Activated naive CD8-positive, alpha-beta T cell treated with anti-CD3 and anti-CD28 coated beads, Interleukin-2, amount 50 U/mL, for 24 hours (primary cell): Measurements from ENCODE around the gene SMPD3.
A peak's percentile ranks its signal among the peaks of the same experiment; 100 is the strongest.

Experiments used
- ATAC-seq: fragments of 150-1000 bp; cut with Tn5 transposase; one replicate; pipeline ENCODE4 v1.10.0; 2021
- DNase-seq: peaks from one replicate; pipeline ENCODE4 v3.0.0; 2021
- H3K27ac Mint-ChIP-seq: one replicate; pipeline ENCODE4 v1.8.0; 2021; ENCODE audit warnings: mild to moderate bottlenecking, mixed read lengths
- H3K27me3 Mint-ChIP-seq: one replicate; pipeline ENCODE4 v1.8.0; 2021; ENCODE audit warnings: mixed read lengths
- H3K36me3 Mint-ChIP-seq: one replicate; pipeline ENCODE4 v1.8.0; 2021; ENCODE audit warnings: low read depth, mixed read lengths
- H3K4me1 Mint-ChIP-seq: one replicate; pipeline ENCODE4 v1.8.0; 2021; ENCODE audit warnings: mixed read lengths
- H3K4me3 Mint-ChIP-seq: one replicate; pipeline ENCODE4 v1.8.0; 2021; ENCODE audit warnings: mild to moderate bottlenecking, moderate library complexity, mixed read lengths
- H3K9me3 Mint-ChIP-seq: one replicate; pipeline ENCODE4 v1.8.0; 2021; ENCODE audit warnings: mixed read lengths

SMPD3 gene

GRCh38 chr16:68362262-68362913 is 85.9 kb downstream of the SMPD3 start:
- H3K4me1 Mint-ChIP-seq, result peaks cover 8% of the 10 kb centered on the region
- peaks cover 10% of the 10 kb centered on the region for H3K36me3 Mint-ChIP-seq
- H3K27ac Mint-ChIP-seq, result no peak overlapping the region
- no peak for ATAC-seq
- peaks cover 13% of the 10 kb centered on the region for H3K27me3 Mint-ChIP-seq
- DNase-seq, result no peak
- H3K4me3 Mint-ChIP-seq, result no peak overlapping the region
- H3K9me3 Mint-ChIP-seq, result no peaks in the 10 kb centered on the region

GRCh38 chr16:68361485-68361884 is 86.8 kb downstream of the SMPD3 start:
- peaks cover 12% of the 10 kb centered on the region for H3K36me3 Mint-ChIP-seq
- H3K9me3 Mint-ChIP-seq, result no peaks in the 10 kb centered on the region
- H3K4me1 Mint-ChIP-seq, result peaks cover 13% of the 10 kb centered on the region
- no peak for DNase-seq
- H3K27ac Mint-ChIP-seq, result no peak overlapping the region
- ATAC-seq, result no peak
- no peak overlapping the region for H3K4me3 Mint-ChIP-seq
- peaks cover 9% of the 10 kb centered on the region for H3K27me3 Mint-ChIP-seq

GRCh38 chr16:68360956-68361355 is 87.4 kb downstream of the SMPD3 start:
- peaks cover 19% of the 10 kb centered on the region for H3K4me1 Mint-ChIP-seq
- peaks cover 14% of the 10 kb centered on the region for H3K36me3 Mint-ChIP-seq
- H3K27me3 Mint-ChIP-seq, result peaks cover 5% of the 10 kb centered on the region
- DNase-seq (no peak), ATAC-seq (no peak)
- H3K4me3 Mint-ChIP-seq, result no peak overlapping the region
- no peaks in the 10 kb centered on the region for H3K9me3 Mint-ChIP-seq
- no peak overlapping the region for H3K27ac Mint-ChIP-seq

- Mint-ChIP-seq H3K27ac (no peak overlapping the region), H3K4me1 (peaks cover 23% of the 10 kb centered on the region), H3K9me3 (no peaks in the 10 kb centered on the region)
These were observed 87.8 kb downstream of the SMPD3 start for GRCh38 chr16:68360547-68360946.

GRCh38 chr16:68359398-68360191 is 88.7 kb downstream of the SMPD3 start:
- no peak for DNase-seq
- no peaks in the 10 kb centered on the region for H3K27me3 Mint-ChIP-seq
- H3K27ac Mint-ChIP-seq, result no peak overlapping the region

More at GRCh38 chr16:68360547-68360946, 87.8 kb downstream of the SMPD3 start:
- Mint-ChIP-seq H3K36me3 (peaks cover 14% of the 10 kb centered on the region), H3K27me3 (peaks cover 3% of the 10 kb centered on the region), H3K4me3 (no peak overlapping the region)
- no peak for DNase-seq
- ATAC-seq, result no peak

GRCh38 chr16:68358951-68359350 is 89.4 kb downstream of the SMPD3 start:
- Mint-ChIP-seq H3K36me3 (peaks cover 24% of the 10 kb centered on the region), H3K27ac (no peak overlapping the region), H3K4me3 (no peak overlapping the region), H3K9me3 (no peaks in the 10 kb centered on the region), H3K4me1 (peaks cover 28% of the 10 kb centered on the region), H3K27me3 (no peaks in the 10 kb centered on the region)
- ATAC-seq, result no peak
- DNase-seq, result no peak

More at GRCh38 chr16:68359398-68360191, 88.7 kb downstream of the SMPD3 start:
- Mint-ChIP-seq H3K9me3 (no peaks in the 10 kb centered on the region), H3K4me3 (no peak overlapping the region), H3K36me3 (peaks cover 20% of the 10 kb centered on the region), H3K4me1 (peaks cover 28% of the 10 kb centered on the region)
- no peak for ATAC-seq

GRCh38 chr16:68357923-68358322 is 90.4 kb downstream of the SMPD3 start:
- H3K27me3 Mint-ChIP-seq, result no peaks in the 10 kb centered on the region
- no peak for DNase-seq
- peaks cover 33% of the 10 kb centered on the region for H3K36me3 Mint-ChIP-seq
- peaks cover 28% of the 10 kb centered on the region for H3K4me1 Mint-ChIP-seq
- no peak overlapping the region for H3K27ac Mint-ChIP-seq
- ATAC-seq, result no peak
- no peak overlapping the region for H3K4me3 Mint-ChIP-seq
- H3K9me3 Mint-ChIP-seq, result no peaks in the 10 kb centered on the region

- Mint-ChIP-seq H3K4me3 (no peak overlapping the region), H3K27ac (no peak overlapping the region), H3K36me3 (peaks cover 35% of the 10 kb centered on the region), H3K27me3 (no peaks in the 10 kb centered on the region), H3K9me3 (no peaks in the 10 kb centered on the region), H3K4me1 (peaks cover 28% of the 10 kb centered on the region)
- ATAC-seq, result no peak
- DNase-seq, result no peak
These were observed 90.8 kb downstream of the SMPD3 start for GRCh38 chr16:68357521-68357922.

- no peaks in the 10 kb centered on the region for H3K27me3 Mint-ChIP-seq
These were observed 91.4 kb downstream of the SMPD3 start for GRCh38 chr16:68356919-68357286.

GRCh38 chr16:68356249-68356918 is 91.9 kb downstream of the SMPD3 start:
- no peaks in the 10 kb centered on the region for H3K27me3 Mint-ChIP-seq
- peaks cover 28% of the 10 kb centered on the region for H3K4me1 Mint-ChIP-seq
- ATAC-seq (peak; percentile 83), DNase-seq (peak; percentile 76)
- H3K36me3 Mint-ChIP-seq, result peaks cover 35% of the 10 kb centered on the region
- no peak overlapping the region for H3K4me3 Mint-ChIP-seq
- peak overlapping the region; percentile 71 for H3K27ac Mint-ChIP-seq
- no peaks in the 10 kb centered on the region for H3K9me3 Mint-ChIP-seq

More at GRCh38 chr16:68356919-68357286, 91.4 kb downstream of the SMPD3 start:
- Mint-ChIP-seq H3K27ac (no peak overlapping the region), H3K36me3 (peaks cover 35% of the 10 kb centered on the region), H3K4me1 (peaks cover 28% of the 10 kb centered on the region), H3K4me3 (no peak overlapping the region), H3K9me3 (no peaks in the 10 kb centered on the region)
- DNase-seq, result no peak
- ATAC-seq, result no peak

GRCh38 chr16:68355447-68356248 is 92.7 kb downstream of the SMPD3 start:
- peaks cover 36% of the 10 kb centered on the region for H3K36me3 Mint-ChIP-seq
- H3K4me1 Mint-ChIP-seq, result peaks cover 28% of the 10 kb centered on the region
- no peak overlapping the region for H3K4me3 Mint-ChIP-seq
- no peak for DNase-seq
- ATAC-seq, result no peak
- H3K9me3 Mint-ChIP-seq, result no peaks in the 10 kb centered on the region
- no peak overlapping the region for H3K27ac Mint-ChIP-seq
- no peaks in the 10 kb centered on the region for H3K27me3 Mint-ChIP-seq

GRCh38 chr16:68354816-68355215 is 93.5 kb downstream of the SMPD3 start:
- ATAC-seq (no peak), DNase-seq (no peak)
- H3K9me3 Mint-ChIP-seq, result no peaks in the 10 kb centered on the region
- no peak overlapping the region for H3K4me3 Mint-ChIP-seq
- no peaks in the 10 kb centered on the region for H3K27me3 Mint-ChIP-seq
- peaks cover 38% of the 10 kb centered on the region for H3K36me3 Mint-ChIP-seq
- H3K4me1 Mint-ChIP-seq, result peaks cover 28% of the 10 kb centered on the region
- no peak overlapping the region for H3K27ac Mint-ChIP-seq

GRCh38 chr16:68353366-68353765 is 94.9 kb downstream of the SMPD3 start:
- ATAC-seq (no peak), DNase-seq (no peak)
- Mint-ChIP-seq H3K4me1 (peaks cover 28% of the 10 kb centered on the region), H3K27ac (no peak overlapping the region), H3K27me3 (no peaks in the 10 kb centered on the region), H3K4me3 (no peak overlapping the region), H3K36me3 (peaks cover 49% of the 10 kb centered on the region), H3K9me3 (no peaks in the 10 kb centered on the region)

- no peak for DNase-seq
- H3K4me1 Mint-ChIP-seq, result peaks cover 20% of the 10 kb centered on the region
- no peak for ATAC-seq
- no peaks in the 10 kb centered on the region for H3K9me3 Mint-ChIP-seq
- no peaks in the 10 kb centered on the region for H3K27me3 Mint-ChIP-seq
- H3K27ac Mint-ChIP-seq, result no peak overlapping the region
- peaks cover 52% of the 10 kb centered on the region for H3K36me3 Mint-ChIP-seq
- no peak overlapping the region for H3K4me3 Mint-ChIP-seq
These were observed 96.3 kb downstream of the SMPD3 start for GRCh38 chr16:68351991-68352431.
